ENCODE data around the gene OR52H1. TPM values are rescaled to one million over a fixed set of nuclear protein-coding genes. Genes with fewer than 3 reads are reported as not detected.

The OR52H1 gene
- total RNA-seq (2022; extraction: Qiagen RNA extraction), result not detected in 5 replicates

DNA sequence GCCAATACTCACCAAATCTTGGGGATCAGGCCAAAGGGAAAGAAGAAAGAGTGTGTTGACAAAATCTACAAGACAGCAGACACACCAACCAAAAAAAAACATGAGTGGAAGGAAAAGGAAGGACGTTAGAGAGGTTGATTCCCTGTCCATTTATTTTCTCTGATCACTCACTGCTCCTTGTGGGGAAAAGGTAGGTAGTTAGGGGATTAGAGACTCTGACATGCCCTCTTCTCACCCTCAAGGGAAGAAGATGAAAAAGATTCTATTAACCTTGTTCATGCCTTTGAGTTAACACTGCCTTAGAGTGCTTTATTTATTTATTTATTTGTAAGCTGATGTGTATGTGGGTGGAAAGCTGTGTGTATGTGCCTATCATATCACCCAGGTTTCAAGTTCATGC is at the start of gene OR52H1:
Gene OR52H1 (minus strand): TSS at position 101 of the 400 bp plus-strand sequence. CDS start 3,035 bp downstream, outside the sequence.

DNA sequence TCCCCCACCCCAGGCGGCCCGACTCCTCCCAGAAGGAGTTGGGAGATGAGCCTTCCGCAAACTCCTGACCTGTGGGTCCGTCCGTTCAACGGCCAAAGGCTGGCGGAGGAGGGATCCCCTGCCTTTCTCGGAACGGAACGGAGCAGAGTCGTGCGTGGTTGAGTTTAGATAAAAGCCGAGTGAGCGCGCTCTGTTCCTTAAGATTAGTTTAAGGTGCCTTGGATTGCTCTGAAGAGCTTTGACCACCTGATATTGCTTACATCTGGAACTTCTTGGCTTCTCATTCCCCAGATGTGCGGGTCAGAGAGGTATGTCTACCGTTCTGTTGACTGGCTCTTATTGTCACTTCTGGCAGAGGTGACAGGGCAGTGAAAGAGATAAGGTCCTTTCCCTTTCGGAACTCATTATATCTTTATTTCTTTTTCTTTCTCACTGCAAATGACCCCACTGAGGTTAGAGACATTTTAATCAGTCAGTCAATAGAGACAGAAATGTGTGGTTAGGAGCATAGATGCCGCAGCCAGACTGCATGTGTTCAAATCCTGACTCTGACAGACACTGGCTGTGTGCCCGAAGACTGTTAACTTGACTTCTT is 48.4 kb upstream of the OR52H1 start, which contains the start of gene TRIM6:
Gene TRIM6 (plus strand): TSS at position 31 of the 595 bp plus-strand sequence. CDS start 261 bp downstream, at position 292.

DNA sequence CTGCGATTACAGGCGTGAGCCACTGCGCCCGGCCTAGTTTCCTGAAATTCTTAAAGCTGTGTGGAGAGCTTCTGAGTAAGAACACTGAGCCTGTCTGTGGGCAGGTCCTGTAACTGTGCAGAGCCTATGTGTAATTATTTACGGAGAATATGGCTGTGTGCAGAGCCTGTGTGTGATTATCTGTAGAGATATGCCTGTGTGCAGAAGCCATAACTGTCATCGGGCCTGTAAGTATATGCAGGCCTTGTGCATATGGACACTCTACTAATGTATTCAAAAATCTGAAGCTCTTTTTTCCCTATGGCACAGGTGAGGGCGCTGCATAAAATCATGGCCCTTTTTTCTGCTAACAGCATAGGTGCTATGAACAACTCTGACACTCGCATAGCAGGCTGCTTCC is 32.2 kb upstream of the OR52H1 start, which contains the start of gene OR52B6:
Gene OR52B6 (plus strand): TSS at position 301 of the 400 bp plus-strand sequence. CDS start 0 bp downstream, at position 301.

DNA sequence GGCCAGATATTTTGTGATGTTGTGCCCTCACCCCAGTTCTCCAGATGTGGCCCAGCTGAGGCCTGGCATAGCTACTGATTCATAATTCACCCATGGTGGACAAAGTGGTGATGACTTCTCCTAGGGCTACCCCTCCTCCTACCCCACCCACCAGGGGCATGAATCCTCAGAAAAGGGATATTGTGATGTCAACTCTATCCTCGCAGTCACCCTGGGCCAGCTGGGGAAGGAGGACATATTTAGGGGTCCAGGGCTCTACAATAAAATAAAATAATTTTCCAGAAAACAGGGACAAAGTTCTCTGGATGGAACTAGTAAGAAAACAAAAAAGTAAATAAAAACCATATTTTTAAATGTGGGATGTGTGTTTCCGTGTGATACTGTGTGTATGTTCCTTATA is 31.7 kb downstream of the OR52H1 start, which contains the start of gene UBQLNL:
Gene UBQLNL (minus strand): TSS at position 101 of the 400 bp plus-strand sequence. CDS start 258 bp downstream, outside the sequence.

DNA sequence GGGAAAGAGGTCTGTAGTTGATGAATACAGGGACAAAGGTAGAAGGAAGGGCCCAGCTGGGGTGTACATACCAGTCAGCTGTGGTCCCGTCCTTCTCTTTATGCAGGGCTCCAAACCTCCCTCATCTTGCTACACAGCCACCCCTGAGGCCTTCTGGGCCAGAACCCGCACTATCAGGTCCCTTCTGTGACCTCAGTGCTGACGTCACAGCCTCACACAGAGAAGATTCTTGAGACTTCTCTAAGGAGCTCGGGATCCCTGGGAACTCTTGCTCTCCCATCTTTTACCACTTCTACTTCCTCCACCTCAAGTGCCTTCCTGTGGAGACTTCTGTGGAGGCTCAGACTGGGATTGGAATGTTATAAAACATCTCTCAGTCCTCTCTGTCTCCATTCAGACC is 38.5 kb downstream of the OR52H1 start, which contains the start of gene UBQLN3:
Gene UBQLN3 (minus strand): TSS at position 155 of the 400 bp plus-strand sequence. CDS start 399 bp downstream, outside the sequence.

Other genes starting within 250 kb of the OR52H1 start
- gene OR51B4, start 246.6 kb downstream of the OR52H1 start, total RNA-seq (2022; extraction: Qiagen RNA extraction), result not detected in 5 replicates
- gene OR51B2, start 224.2 kb downstream of the OR52H1 start, total RNA-seq (2022; extraction: Qiagen RNA extraction), result not detected in 5 replicates
- 0.06 TPM in 1 of 5 replicates, not detected in the others for gene OR51B5, start 205.0 kb downstream of the OR52H1 start, total RNA-seq (2022; extraction: Qiagen RNA extraction)
- gene OR51B6, start 197.0 kb downstream of the OR52H1 start, total RNA-seq (2022; extraction: Qiagen RNA extraction), result not detected in 5 replicates
- gene OR51M1, start 164.7 kb downstream of the OR52H1 start, total RNA-seq (2022; extraction: Qiagen RNA extraction), result not detected in 5 replicates
- not detected in 5 replicates for gene OR51Q1, start 126.4 kb downstream of the OR52H1 start, total RNA-seq (2022; extraction: Qiagen RNA extraction)
- gene OR51I1, start 107.0 kb downstream of the OR52H1 start, total RNA-seq (2022; extraction: Qiagen RNA extraction), result not detected in 5 replicates
- gene OR51I2, start 99.2 kb downstream of the OR52H1 start, total RNA-seq (2022; extraction: Qiagen RNA extraction), result not detected in 5 replicates
- not detected in 5 replicates for gene OR52D1, start 59.9 kb downstream of the OR52H1 start, total RNA-seq (2022; extraction: Qiagen RNA extraction)
- gene UBQLN3, start 38.6 kb downstream of the OR52H1 start, total RNA-seq (2022; extraction: Qiagen RNA extraction), result not detected in 5 replicates
- 0.05 TPM in 1 of 5 replicates, not detected in the others for gene UBQLNL, start 31.8 kb downstream of the OR52H1 start, total RNA-seq (2022; extraction: Qiagen RNA extraction)
- not detected in 5 replicates for gene OR52B6, start 32.3 kb upstream of the OR52H1 start, total RNA-seq (2022; extraction: Qiagen RNA extraction)
- gene TRIM6, start 48.1 kb upstream of the OR52H1 start, total RNA-seq (2022; extraction: Qiagen RNA extraction), result 6.7 to 8.4 TPM (median 7.5 TPM) in 5 replicates
- 2.6 to 2.9 TPM (median 2.7 TPM) in 5 replicates for gene TRIM34, start 76.5 kb upstream of the OR52H1 start, total RNA-seq (2022; extraction: Qiagen RNA extraction)
- gene TRIM5, start 136.5 kb upstream of the OR52H1 start, total RNA-seq (2022; extraction: Qiagen RNA extraction), result 8.6 to 10.0 TPM (median 9.2 TPM) in 5 replicates
- 0.73 to 1.5 TPM (median 0.84 TPM) in 5 replicates for gene TRIM22, start 141.2 kb upstream of the OR52H1 start, total RNA-seq (2022; extraction: Qiagen RNA extraction)
- gene OR56B1, start 187.9 kb upstream of the OR52H1 start, total RNA-seq (2022; extraction: Qiagen RNA extraction), result not detected in 5 replicates
- gene OR52N4, start 205.7 kb upstream of the OR52H1 start, total RNA-seq (2022; extraction: Qiagen RNA extraction), result not detected in 5 replicates
- gene OR52N5, start 234.8 kb upstream of the OR52H1 start, total RNA-seq (2022; extraction: Qiagen RNA extraction), result not detected in 5 replicates
- not detected in 5 replicates for gene OR52N1, start 242.7 kb upstream of the OR52H1 start, total RNA-seq (2022; extraction: Qiagen RNA extraction)

Data from A549 treated with dexamethasone at 1 μM for 4 hours (cell line).